Large intestine (tissue), 3 donors: ENCODE measurements around the gene CPN2. TPM values are rescaled to one million over a fixed set of nuclear protein-coding genes. Genes with fewer than 3 reads are reported as not detected.
A peak's percentile ranks its signal among the peaks of the same experiment; 100 is the strongest.

Experiments
- DNase-seq, 2 donors: peaks; one replicate each; pipeline versions ENCODE4 v3.0.0 to v3.0.0-alpha.2; 2013
- H3K27ac ChIP-seq: one replicate; pipeline ENCODE4 v1.5.1; 2013; ENCODE audit warnings: low read length
- H3K27me3 ChIP-seq: 2 replicates; pipeline ENCODE4 v1.6.1; 2013; ENCODE audit warnings: low read length; ENCODE audit not compliant: control insufficient read depth, insufficient read depth
- H3K36me3 ChIP-seq: 2 replicates; pipeline ENCODE4 v1.6.1; 2013; ENCODE audit warnings: low read length; ENCODE audit not compliant: control insufficient read depth, insufficient read depth
- H3K4me1 ChIP-seq: one replicate; pipeline ENCODE4 v1.6.1; 2013; ENCODE audit warnings: low read length; ENCODE audit not compliant: control insufficient read depth, insufficient read depth
- H3K4me3 ChIP-seq: one replicate; pipeline ENCODE4 v1.5.1; 2013; ENCODE audit warnings: low read length
- H3K9me3 ChIP-seq: one replicate; pipeline ENCODE4 v1.6.1; 2013; ENCODE audit warnings: mild to moderate bottlenecking, low read depth, low read length, moderate library complexity; ENCODE audit not compliant: control insufficient read depth
- WGBS: methylation state at CpG from one replicate; pipeline ENCODE4 v1.1.5; 2013; ENCODE audit warnings: low lambda C conversion rate; ENCODE audit not compliant: insufficient coverage; 5-methylcytosine and 5-hydroxymethylcytosine counted together
- polyA plus RNA-seq: library from polyadenylated mRNA; unstranded; fragments of 120-200 nt; gene quantifications from one replicate; pipeline ENCODE4 v1.2.1, GENCODE V29; 2013

CPN2 gene
- polyA plus RNA-seq, 1 donor: 0.09 TPM

DNA sequence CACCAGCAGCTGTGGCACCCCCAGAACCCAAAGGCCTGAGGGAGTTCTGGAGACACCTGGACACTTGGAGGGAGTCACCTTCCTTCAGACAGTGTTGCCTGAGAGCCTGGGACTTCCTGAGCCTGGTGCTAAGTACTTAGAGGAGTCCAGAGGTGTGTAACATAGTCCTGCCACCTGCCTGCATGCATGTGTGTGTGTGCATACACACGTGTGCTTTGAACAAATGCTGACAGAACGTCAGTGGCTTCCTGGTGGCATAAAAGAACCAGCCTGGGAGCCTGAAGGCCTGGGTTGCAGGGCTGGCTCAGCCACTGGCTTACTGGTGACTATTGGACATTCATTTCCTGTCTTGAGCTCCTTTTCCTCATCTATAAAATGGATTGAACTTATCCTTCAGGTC lies 3.2 kb upstream of the CPN2 start:
- no peaks in the 10 kb centered on the region for H3K27me3 ChIP-seq
- WGBS: no CpG with 5 or more reads among the region's 2 CpGs
- H3K9me3 ChIP-seq: no peaks in the 10 kb centered on the region
- DNase-seq: no peak
- no peak overlapping the region for H3K27ac ChIP-seq
- H3K36me3 ChIP-seq: no peaks in the 10 kb centered on the region
- no peak overlapping the region for H3K4me3 ChIP-seq
- no peaks in the 10 kb centered on the region for H3K4me1 ChIP-seq

DNA sequence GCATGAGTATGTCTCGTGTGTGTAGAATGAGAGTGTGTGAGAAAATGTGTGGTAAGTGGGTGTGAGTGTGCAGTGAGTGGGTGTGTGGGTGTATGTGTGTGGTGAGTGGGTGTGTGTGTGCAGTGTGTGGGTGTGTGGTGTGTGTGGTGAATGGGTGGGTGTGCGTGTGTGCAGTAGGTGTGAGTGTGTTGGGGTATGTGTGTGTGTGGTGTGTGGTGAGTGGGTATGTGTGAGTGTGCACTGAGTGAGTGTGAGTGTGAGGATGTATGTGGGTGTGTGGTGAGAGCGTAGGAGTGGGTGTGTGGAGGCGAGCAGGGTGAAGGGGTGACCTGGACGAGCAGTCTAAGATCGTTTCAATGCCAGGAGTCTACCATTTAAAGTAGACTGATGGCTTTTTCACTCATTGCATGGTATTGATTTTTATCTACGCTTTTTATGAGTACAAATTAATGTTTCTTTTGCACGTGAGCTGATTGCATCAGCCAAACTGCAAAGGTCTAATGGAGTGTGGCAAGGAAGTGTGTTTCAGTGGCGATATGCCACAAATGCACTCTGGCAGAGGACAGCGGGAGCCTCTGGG lies 1.6 kb upstream of the CPN2 start:
- 90% methylated on average over 4 of the region's 10 CpGs for WGBS
- DNase-seq: no peak
- H3K27ac ChIP-seq: no peak overlapping the region
- no peaks in the 10 kb centered on the region for H3K27me3 ChIP-seq
- H3K36me3 ChIP-seq: no peaks in the 10 kb centered on the region
- H3K9me3 ChIP-seq: no peaks in the 10 kb centered on the region
- H3K4me1 ChIP-seq: no peaks in the 10 kb centered on the region
- H3K4me3 ChIP-seq: no peak overlapping the region

DNA sequence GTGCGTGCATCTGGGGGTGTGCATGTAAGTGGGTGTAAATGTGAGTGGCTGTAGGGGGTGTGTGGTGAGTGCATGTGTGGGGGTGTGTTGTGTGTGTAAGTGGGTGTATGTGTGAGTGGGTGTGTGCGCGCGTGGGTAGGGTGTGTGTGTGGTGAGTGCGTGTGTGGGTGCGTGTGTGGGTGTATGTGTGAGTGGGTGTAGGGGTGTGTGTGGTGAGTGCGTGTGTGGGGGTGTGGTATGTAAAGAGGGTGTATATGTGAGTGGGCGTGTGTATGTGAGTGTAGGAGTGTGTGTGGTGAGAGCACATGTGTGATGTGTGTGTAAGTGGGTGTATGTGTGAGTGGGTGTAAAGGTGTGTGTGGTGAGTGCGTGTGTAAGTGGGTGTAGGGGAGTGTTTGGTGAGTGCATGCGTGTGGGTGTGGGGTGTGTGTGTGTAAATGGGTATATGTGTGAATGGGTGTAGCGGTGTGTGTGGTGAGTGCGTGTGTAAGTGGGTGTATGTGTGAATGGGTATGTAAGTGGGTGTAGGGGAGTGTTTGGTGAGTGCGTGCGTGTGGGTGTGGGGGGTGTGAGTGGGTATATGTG lies 916 bp upstream of the CPN2 start:
- H3K27me3 ChIP-seq: no peaks in the 10 kb centered on the region
- H3K27ac ChIP-seq: no peak overlapping the region
- 100% methylated on average over 4 of the region's 14 CpGs for WGBS
- DNase-seq: no peak
- H3K36me3 ChIP-seq: no peaks in the 10 kb centered on the region
- H3K4me1 ChIP-seq: no peaks in the 10 kb centered on the region
- no peak overlapping the region for H3K4me3 ChIP-seq
- no peaks in the 10 kb centered on the region for H3K9me3 ChIP-seq

DNA sequence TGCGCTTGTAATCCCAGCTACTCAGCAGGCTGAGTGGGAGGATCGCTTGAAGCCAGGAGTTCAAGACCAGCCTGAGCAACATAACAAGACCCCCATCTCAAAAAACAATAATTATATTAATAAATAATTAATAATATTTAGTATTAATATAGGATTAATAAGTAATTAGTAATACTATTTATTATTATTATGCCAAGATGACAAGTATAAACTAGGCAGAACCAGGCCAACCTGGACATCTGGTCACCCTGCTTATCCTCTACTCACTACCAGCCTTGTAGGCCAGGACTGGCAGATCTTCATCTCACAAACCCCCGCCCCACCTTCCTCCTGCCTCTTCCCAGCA lies 429 bp downstream of the CPN2 start:
- no CpG with 5 or more reads among the region's 3 CpGs for WGBS
- DNase-seq: no peak
- H3K9me3 ChIP-seq: no peaks in the 10 kb centered on the region
- H3K36me3 ChIP-seq: no peaks in the 10 kb centered on the region
- H3K4me3 ChIP-seq: no peak overlapping the region
- H3K27ac ChIP-seq: no peak overlapping the region
- H3K4me1 ChIP-seq: no peaks in the 10 kb centered on the region
- H3K27me3 ChIP-seq: no peaks in the 10 kb centered on the region

DNA sequence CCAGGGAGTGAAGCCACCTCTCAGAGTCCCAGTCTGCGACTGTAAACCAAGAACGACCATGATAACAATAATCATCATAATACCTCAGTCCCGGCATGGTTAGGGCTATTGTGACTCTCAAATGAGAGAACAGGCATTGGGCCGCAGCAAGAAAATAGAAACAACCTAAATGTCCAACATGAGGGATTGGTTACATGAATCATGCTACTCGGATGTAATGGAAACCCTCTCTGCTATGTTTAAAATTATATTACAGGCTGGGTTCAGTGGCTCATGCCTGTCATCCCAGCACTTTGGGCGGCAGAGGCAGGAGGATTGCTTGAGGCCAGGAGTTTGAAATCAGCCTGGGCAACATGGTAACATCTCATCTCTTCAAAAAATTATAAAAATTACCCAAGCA lies 2.8 kb downstream of the CPN2 start:
- no peaks in the 10 kb centered on the region for H3K36me3 ChIP-seq
- H3K4me1 ChIP-seq: no peaks in the 10 kb centered on the region
- no CpG with 5 or more reads among the region's 6 CpGs for WGBS
- no peak overlapping the region for H3K4me3 ChIP-seq
- no peaks in the 10 kb centered on the region for H3K9me3 ChIP-seq
- H3K27me3 ChIP-seq: no peaks in the 10 kb centered on the region
- DNase-seq: no peak
- H3K27ac ChIP-seq: no peak overlapping the region

DNA sequence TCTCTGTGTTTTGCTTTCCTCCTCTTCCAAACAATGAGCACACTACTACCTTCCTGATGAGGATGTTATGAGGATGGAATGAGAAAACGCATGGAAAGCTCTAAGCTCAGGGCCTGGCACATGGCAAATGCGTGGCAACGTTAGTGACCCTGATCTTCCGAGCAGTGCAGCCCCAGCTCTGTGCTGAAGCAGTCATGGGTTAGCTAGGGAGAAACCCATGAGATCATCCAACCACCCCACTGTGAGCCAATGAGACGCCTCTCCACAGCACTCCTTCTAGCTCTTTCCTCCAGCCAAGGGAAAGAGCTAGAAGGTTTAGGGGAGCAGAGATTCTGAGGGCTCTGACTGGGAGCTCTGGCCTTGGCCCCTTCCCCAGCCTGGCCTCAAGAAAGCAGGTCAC lies 4.5 kb downstream of the CPN2 start:
- no peak overlapping the region for H3K27ac ChIP-seq
- WGBS: no CpG with 5 or more reads among the region's 5 CpGs

DNA sequence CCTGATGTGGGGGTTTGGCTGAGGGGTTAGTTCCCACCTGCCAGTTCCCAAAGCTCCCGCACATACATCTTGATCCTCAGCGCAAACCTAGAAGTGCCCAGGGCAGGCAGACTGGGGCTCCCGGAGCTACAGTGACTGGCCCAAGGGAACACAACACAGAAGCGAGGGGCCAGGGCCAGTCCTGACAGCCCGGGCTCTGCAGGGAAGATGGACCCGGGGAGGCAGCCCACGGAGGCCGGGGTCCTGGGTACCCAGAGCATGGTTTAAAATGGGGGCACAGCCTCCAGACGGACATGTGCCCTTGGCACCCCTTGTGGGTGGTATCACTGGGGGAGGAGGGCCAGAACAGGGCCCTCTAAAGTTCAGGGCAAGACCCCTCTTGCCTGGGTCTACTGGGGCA lies 5.1 kb downstream of the CPN2 start:
- no peak overlapping the region for H3K4me3 ChIP-seq
- no peak overlapping the region for H3K27ac ChIP-seq
- H3K4me1 ChIP-seq: no peaks in the 10 kb centered on the region
- no CpG with 5 or more reads among the region's 9 CpGs for WGBS
- DNase-seq: no peak
- no peaks in the 10 kb centered on the region for H3K27me3 ChIP-seq
- no peaks in the 10 kb centered on the region for H3K9me3 ChIP-seq
- no peaks in the 10 kb centered on the region for H3K36me3 ChIP-seq

More for the DNA sequence above, 4.5 kb downstream of the CPN2 start:
- Histone ChIP-seq H3K27me3 (no peaks in the 10 kb centered on the region), H3K4me3 (no peak overlapping the region), H3K4me1 (no peaks in the 10 kb centered on the region), H3K36me3 (no peaks in the 10 kb centered on the region), H3K9me3 (no peaks in the 10 kb centered on the region)
- no peak for DNase-seq

DNA sequence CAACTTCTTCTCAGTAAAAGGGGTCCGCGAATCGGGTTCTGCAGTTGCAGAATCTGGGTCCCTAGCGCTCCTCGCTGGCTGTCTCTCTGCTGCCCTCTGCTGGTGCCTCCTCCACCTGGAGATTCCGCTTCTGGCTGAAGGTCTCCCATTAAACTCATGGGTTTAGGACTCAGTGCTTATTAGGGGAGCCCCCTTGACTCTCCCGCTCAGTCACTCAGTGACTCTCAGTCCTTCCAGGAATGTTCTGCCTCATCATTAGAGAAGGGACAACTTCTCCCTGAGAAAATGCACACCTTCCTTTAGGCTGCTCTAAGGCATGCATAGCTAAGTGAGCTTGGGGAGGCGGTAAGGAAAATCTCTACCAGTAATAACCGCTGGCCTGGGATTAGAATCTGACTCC lies 7.1 kb downstream of the CPN2 start:
- no CpG with 5 or more reads among the region's 9 CpGs for WGBS
- Histone ChIP-seq H3K4me1 (peaks cover 17% of the 10 kb centered on the region), H3K9me3 (no peaks in the 10 kb centered on the region), H3K4me3 (no peak overlapping the region), H3K27ac (no peak overlapping the region), H3K27me3 (no peaks in the 10 kb centered on the region), H3K36me3 (no peaks in the 10 kb centered on the region)
- peak in 1 of 2 donors; percentile 48 for DNase-seq

DNA sequence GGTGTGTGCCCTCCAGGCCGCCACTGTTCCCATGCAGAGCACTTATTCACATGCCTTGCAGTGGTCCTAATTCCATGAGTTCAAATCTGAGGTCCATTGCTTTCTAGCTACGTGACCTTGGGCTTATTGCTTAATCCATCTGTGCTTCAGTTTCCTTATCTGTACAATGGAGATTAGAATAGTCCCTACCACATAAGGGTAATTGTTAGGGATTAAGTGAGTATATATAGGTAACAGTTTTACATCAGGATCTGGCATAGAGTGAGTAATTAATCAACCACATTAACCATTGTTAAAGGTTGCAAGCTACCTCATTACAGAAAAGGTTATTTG lies 7.6 kb downstream of the CPN2 start:
- no peak overlapping the region for H3K4me3 ChIP-seq
- no CpG with 5 or more reads among the region's 2 CpGs for WGBS
- no peaks in the 10 kb centered on the region for H3K36me3 ChIP-seq
- H3K4me1 ChIP-seq: peaks cover 17% of the 10 kb centered on the region
- no peaks in the 10 kb centered on the region for H3K9me3 ChIP-seq
- no peaks in the 10 kb centered on the region for H3K27me3 ChIP-seq
- no peak for DNase-seq
- no peak overlapping the region for H3K27ac ChIP-seq

DNA sequence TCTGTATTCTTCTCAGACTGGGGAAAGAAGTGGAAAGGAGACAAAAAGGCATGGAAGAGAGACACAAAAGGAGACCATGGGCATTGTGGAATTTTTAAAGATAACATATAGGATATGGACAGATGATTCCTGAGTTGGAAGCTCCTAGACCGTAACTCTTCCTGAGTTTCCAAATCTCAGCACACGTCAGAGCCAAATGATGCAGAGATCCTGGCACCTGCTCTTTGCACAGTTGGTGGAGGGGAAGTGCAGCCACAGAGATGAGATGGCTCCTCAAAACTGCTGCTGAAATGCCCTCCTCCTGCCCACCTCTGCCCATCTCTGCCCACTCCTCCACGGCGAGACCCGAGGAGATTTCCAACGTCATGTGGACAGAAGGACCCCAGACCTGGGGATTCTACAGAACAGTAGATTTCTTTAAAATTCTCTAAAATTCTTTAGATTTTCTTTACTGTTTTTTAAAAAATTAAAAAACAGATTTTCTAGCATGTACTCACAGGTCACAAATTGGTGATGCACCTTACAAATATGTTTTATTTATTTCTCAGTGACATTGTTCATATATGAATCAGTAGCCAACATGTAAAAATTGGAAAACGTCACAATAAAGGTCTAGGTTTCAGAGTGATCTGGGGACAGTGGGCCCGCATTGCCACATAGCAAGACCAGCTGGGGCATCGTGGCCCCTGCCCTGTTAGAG lies 8.1 kb downstream of the CPN2 start:
- H3K27ac ChIP-seq: no peak overlapping the region
- no CpG with 5 or more reads among the region's 9 CpGs for WGBS
- DNase-seq: no peak

More for the DNA sequence above, 8.1 kb downstream of the CPN2 start:
- H3K4me3 ChIP-seq: no peak overlapping the region
- no peaks in the 10 kb centered on the region for H3K9me3 ChIP-seq
- H3K4me1 ChIP-seq: peaks cover 17% of the 10 kb centered on the region
- no peaks in the 10 kb centered on the region for H3K36me3 ChIP-seq
- no peaks in the 10 kb centered on the region for H3K27me3 ChIP-seq
